Hematopoietic multipotent progenitor cell treated with erythropoietin and hydrocortisone succinate and interleukin-3 and kit ligand, for 8 days (in vitro differentiated cells): Measurements from ENCODE around the gene PCDH9.

ENCODE experiments used
- DNase-seq: peaks from one replicate; pipeline ENCODE4 v3.0.0-alpha.2; 2015

PCDH9 gene

DNA sequence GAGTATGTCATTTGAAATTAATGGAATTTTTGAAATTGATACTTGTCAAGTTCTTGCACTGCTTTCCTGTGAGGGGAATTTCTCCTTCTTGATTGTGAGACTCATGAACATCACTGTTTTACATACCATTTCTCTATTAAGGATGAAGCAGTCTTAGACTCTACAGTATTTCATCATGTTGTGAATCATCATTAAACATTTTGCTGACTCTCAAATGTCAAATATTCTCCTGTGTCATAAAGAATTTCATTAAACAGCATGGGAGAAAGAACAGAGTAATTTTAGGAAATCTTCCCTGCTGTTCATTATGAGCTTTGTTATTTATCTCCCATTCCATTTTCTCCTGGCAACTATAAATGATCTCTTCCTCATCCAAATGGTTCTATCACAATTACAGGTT, 729.0 kb downstream of the PCDH9 start:
- DNase-seq, result no peak

DNA sequence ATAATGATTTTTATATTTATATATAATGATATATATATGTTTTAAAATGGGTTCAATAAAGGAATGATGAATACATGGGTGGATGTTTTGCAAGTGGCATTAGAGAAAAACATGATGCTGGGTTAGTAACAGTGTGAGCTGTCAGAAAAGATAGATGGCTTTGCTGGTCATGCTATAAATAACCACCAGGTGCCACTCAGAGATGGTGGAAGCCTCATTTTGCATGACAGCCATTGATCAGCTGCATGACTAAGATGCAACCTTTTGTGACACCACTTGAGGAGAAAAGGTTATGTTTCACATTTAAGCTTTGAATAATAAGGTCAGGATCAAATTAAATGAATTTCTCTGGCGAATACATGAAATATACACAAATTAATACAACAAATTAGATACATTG, 737.7 kb downstream of the PCDH9 start:
- DNase-seq, result no peak

DNA sequence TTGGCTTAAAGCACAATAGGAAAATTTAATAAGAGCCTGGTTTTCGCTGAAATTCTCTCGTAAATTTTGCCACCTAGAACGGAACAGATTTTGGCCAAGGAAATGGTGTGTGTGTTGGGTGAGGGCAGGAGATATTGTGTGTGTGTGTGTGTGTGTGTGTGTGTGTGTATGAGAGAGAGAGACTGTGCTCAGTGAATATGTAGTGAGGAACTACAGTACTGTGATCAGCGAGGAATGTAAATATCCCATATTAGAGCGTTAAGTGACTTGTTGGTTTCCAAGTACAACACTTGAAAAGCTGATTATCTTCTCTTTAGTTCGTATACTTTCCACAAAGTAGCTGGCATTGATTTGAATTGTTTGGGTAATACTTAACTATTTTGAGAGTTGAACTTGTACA, 738.9 kb downstream of the PCDH9 start:
- no peak for DNase-seq

DNA sequence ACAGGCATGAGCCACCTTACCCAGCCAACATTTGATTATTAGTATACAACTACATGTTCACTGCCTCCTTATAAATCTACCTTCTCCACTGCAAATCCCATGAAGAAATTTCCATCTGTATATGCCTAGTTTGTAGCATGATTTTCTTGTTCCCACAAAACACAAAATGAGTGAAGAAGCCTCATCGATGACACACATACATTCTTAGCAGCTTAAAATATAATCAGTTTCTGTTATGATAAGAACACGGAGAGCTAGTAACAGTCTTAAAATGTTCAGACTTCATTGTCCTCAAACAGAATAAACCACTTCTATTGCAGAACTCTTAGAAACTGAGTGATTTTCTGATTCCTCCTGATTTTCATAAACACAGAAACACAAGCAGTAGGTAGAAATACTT, 740.5 kb downstream of the PCDH9 start:
- DNase-seq, result no peak

DNA sequence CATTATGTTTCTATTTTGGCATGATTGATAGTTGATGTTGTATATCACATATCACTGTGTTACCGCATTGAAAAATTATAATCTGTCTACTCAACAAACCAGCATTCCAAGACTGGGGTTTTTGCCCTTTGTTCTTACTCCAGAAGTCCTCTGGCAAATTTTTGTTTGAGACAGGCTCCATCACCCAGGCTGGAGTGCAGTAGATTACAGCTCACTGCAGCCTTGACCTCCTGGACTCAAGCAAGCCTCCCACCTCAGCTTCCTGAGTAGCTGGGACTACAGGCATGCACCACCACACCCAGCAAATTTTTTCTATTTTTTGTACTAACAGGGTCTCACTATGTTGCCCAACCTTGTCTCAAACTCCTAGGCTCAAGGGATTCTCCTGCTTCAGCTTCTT, 741.0 kb downstream of the PCDH9 start:
- DNase-seq, result no peak

DNA sequence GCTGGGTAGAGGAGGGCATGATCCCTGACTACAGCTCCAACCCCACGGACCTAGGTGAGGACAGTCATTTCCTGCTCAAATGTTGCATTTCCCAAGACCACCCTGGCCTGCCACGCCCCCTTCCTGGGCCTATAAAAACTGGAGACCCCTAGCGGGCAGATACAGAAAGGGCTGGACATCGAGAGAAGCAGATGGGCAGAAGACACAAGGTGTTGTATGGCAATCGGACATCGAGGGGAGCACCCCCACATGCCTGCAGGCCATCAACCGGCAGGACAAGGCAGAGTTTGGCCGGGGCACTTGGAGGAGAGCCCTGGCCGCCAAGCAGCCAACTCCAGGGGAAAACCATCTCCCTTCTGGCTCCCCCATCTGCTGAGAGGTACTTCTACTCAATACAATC, 746.4 kb downstream of the PCDH9 start:
- no peak for DNase-seq

DNA sequence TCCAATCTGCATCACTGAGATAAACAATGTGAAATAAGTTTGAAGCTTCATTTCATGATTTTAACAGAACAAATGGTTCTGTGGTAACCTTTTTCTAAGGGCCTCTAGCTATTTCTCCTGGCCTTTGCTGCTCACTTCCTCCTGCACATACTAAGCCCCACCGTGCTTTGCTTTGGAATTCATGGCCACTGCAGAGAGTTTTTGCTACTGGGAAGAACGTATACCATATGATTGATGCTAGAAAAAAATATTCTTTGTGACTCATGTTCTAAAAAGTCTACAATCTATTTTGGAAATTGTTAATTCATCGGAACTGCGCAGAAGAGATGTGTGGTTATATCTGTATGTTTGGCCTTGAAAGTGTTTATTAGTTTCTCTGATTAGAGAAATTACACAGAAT, 747.3 kb downstream of the PCDH9 start:
- no peak for DNase-seq

DNA sequence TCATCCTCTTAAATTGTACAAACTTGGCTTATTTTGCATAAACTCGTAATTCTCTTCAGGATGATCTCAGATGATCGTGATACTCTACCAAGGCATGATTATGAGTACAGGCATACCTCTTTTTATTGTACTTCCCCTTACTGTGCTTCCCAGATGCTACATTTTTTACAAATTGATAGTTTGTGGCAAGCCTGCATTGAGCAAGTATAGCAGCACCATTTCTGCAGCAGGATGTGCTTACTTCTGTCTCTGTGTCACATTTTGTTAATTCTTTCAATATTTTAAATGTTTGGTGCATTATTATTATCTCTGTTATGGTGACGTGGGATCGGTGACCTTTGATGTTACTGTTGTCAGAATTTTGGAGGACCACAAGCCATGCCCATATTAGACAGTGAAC, 752.3 kb downstream of the PCDH9 start:
- DNase-seq, result no peak

DNA sequence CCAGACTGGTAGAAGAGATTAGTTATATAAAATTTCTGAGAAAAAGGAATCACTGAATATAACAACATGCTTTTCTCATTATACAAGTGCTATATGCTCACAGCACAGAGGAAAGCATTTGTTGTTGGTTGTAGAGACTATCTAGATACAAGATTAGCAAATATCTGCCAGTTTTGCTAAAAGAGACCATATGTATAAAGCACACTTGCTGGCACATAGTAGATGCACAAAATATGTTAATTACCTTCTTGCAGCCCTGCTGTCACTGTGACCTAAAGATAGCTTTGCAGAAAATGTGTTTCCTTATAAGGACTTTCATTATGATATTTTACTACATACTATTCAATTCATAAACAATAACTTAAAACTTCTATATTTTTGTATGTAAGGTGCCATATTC, 755.1 kb downstream of the PCDH9 start:
- no peak for DNase-seq

DNA sequence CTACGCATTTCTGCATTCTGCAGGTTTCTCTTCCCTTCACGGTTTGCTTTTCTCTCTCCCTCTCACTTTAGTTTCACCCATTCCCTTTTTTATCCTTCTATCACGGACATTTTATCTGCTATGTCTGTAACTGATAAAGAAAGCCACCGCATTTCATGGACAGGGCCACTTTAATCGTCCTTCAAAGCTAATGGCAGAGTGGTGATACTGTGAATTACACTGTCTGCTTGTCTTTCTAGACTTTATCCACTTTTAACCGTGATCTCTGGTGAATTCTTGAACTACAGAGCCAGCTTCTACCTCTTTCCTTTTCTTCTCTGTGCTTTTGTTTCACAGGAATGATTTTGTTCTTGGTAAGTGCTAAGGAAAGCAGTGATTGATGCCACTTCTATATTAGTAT, 760.4 kb downstream of the PCDH9 start:
- DNase-seq, result no peak

DNA sequence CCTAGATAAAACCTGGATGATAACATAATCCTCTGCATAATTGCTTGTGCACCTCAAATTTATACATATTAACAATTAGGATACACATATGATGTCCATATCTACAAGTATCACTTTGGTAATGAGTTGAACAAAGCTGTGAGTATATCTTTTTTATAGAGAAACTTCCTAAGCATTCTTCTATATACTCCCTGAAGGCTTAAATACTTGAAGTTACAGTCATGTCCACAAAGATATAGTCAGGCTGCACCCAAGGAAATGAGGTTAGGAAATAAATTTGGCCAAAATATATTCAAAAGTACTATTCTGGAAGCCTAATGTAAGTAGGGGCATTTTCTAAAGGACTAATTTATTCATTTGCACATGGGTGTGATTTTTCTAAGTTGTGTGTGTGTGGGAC, 761.5 kb downstream of the PCDH9 start:
- no peak for DNase-seq

DNA sequence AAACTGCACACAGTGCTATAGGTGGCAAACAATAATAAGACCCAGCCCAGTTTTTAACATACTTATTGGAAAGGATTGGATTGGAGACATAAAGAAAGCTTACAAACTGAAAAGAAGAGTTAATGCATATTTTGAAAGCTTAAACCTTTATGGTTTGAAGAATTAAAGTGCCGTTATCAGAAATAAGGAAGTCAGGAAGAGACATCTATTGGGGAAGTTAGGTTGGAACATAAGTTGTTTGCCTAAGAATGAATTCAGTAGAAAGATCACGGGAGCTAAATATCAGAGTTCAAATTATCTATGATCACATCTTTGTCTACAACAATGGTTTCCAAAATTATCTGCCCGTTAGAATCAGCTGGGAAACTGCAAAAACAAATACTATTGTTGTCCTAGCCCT, 767.9 kb downstream of the PCDH9 start:
- DNase-seq, result no peak

DNA sequence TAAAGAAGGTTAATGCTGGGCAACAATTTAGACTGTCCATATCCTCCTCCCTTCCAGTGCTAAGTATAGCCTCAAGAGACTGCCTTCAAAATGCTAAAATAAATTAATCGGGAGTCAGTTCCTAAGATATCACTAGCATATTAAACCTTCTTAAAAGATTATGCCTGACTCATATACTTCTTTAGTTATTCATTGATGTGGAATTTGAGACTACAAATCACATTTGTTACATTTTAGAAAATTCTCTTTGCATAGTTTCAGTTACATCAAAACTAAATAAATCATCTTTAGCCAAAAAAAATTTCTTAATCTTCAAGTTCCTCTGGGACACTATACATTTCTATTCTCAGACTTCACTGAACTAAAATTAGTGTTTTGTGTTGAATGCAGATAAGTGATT, 769.1 kb downstream of the PCDH9 start:
- no peak for DNase-seq

DNA sequence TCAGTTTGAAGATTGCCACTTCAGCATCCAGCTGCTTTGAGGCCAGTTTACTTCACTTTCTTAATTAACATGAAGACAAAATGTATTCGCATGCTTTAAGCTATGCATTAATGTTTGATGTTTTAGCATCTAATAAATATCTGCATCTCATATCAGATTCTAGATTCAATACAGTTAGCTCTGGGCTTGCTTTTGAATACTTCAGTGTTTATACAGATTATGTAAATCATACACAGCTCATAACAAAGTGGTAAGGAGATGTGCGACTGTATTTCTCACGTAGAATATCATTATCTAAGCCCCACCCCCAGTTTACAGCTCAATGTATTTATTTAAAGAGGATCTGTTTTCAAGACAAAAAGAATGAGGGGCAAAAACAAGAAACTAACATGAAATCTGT, 770.5 kb downstream of the PCDH9 start:
- no peak for DNase-seq

DNA sequence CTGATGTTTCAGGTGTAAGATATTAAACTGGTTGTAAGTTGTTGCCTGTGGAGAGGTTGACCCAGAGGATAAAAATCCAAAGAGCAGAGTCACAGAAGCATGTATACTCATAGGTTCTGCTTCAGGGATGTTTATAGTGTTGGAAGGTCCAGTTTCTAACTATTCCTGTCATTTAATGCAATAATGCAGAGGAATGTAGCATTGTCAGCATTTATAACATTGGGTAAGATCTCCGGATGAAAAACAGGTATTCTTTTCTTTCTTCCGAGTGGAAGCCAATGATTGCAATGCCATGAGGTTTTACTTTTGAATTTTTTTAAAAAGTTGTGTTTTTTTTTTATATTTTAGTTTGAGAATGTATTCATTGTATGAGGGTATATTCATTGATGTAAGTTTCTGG, 771.0 kb downstream of the PCDH9 start:
- no peak for DNase-seq

DNA sequence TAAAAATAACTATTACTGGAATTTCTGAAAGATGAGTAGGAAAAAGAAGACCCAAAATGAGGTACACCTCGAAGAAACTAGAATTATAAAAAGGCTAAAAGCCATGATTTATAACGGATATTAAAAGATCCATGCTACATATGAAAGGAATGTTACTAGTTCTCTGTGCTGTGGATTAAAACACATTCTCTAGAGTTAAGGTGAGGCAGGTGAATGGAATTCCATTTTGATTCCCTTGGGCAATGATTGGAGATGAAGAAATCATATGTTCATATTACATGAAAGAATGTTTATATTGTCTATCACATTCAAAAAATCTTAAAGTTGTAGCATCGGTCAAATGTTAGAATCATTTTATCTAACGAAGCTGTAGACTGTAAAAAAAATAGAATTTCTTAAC, 783.7 kb downstream of the PCDH9 start:
- no peak for DNase-seq

DNA sequence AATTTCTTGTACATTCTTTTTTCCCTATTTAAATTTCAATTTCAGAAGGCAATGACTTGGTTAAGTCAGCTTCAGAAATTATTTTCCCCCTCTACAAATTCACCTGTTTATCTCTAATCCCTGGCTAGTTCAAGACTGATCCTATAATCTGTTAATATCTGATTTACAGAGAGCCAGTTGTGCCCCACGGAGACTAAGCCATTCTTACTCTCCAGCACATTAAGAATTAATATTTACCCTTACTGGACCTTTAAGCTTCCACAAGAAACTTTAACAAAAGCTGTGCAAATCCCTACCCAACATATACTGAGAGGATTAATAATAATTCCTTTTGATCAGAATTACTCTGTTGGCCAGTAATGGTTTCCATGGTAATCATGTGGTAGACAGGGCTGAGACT, 786.2 kb downstream of the PCDH9 start:
- DNase-seq, result no peak

DNA sequence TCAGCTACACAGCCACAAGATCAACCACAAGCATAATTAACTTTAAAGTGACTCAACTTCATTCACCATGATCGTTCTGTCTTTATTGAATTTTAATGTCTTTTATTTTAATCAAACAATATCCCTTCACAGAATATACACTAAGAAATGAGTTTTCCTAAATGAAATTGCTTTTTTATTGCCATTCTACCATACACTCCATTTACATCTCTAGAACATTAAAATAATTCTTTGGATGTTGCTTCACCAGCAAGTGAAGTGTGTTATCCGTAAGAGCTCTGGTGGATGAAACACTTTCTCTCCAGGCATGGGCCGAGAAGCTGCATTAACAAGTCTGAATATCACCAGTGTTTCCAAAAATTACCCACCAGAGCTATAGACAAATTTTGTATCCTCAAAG, 789.2 kb downstream of the PCDH9 start:
- no peak for DNase-seq

DNA sequence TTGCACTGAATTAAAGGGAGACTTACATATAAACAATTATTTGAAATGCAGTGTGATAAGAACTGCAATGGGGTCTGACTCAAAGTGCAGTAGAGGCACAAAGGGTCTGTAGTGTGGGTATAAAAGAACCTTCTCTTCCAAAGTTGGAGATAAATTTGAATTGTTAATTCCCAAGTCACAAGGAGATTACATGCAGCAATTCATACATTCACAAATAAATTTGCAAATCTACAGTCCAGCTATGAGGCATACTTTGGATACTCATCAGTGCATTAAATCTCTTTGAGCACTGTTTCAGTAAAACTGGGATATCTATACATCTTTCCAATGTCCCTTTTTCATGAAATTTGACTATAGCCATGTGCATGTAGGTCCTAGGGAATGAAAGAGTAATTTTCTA, 799.4 kb downstream of the PCDH9 start:
- no peak for DNase-seq

DNA sequence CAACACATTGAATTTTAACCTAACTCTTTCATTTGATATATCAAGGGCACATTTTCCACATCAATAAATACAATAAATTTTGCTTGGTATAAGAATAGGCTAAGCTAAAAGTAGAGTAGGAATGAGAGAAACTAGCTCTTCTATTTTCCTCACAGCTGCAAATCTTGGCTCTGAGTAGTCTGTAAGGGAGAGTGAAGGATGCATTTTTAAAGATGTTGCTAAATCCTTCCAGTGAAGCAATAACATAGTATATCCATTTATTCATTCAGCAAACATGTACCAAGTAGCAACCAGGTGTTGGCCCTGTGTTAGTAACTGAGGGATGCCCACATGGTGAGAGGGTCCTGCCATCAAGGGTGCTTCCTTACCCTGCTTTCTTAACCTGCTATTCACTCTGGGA, 799.9 kb downstream of the PCDH9 start:
- no peak for DNase-seq

DNA sequence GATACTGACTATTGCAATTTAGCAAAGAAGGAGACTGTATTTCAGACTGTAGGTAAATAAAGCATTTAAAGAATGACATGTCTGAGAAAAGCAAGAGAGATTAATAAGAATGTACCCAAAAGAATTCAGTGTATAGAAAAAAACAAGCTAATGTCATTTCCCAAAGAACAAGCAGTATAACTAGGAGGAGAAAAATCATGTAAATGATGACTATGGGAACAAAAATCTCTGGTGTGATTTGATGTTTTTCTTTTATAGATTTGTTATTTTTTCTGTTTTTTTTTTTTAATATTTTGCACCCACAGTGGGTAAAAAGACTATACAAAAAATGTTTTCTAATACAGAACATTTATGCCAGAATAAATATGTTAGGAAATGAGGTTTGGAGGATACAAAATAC, 801.0 kb downstream of the PCDH9 start:
- DNase-seq, result no peak

DNA sequence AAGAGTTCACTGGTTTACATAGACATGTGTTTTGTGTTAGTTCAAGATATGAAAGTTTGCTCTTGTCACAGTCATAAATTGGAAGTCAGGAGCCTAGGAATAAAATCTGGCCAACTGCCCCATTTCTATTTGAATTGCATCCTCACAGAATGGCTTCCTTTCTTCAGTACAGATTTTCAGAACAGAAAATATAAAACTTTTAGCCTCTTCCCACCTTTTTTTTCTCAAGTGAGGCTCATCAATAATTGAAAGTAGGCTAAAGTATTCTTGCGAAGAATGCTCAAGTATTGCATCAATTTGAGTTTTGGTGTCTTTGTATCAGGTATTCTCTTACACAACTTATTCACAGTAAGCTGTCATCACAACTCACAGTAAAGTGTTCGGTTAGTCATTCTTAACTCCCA, 802.7 kb downstream of the PCDH9 start:
- DNase-seq, result no peak

DNA sequence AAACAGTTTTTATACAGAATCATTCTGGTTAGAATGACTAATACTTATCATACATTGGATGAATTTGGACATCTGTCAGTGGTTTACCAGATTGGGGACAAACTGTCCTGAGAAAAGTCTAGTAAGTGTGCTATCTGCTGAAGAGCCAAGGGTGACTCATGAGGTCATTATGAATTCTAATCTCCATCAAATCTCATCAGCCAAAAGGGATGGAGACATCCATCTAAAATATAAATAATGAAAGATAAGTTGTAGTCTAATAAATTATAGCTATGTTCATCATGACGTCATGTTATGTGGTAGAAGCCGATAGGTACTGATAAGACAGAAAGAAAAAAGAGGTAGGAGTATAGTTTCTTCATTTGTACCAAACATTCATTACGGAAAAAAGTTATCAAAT, 804.4 kb downstream of the PCDH9 start:
- DNase-seq, result no peak

DNA sequence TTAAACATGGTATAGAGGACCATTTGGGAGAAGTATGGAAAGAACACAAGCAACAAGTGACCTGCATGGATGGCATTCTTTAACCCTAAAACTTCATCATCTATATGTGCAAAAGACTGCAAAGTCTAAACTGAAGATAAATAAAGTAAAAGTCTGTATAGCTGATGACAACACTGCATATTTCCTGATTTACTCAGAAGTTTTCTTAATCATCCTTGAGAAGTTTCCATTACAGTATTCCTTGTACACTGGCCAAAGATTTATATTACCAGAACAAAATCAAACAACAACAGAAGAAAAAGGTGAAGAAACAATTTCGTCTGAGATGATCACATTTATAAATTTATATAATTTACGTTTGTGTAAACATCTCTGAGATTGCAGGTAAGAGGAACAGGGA, 805.7 kb downstream of the PCDH9 start:
- no peak for DNase-seq

DNA sequence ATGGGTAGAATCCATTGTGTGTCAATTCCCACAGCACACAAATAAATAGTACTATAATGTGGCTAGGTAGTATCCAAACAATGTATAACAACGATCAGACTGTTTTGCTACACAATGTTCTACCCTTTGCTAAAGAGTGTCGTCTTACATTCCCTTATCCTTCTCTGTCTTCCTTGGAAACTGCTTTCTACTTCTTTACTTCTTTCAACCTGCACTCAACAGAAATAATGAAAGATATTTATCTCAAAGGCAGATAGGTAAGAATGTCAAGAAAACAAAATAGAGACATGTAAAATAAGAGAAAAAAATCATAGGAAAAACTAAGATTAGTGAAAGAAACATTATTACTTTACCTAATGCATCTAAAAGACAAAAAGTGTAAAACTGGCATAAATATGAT, 814.7 kb downstream of the PCDH9 start:
- DNase-seq, result no peak

DNA sequence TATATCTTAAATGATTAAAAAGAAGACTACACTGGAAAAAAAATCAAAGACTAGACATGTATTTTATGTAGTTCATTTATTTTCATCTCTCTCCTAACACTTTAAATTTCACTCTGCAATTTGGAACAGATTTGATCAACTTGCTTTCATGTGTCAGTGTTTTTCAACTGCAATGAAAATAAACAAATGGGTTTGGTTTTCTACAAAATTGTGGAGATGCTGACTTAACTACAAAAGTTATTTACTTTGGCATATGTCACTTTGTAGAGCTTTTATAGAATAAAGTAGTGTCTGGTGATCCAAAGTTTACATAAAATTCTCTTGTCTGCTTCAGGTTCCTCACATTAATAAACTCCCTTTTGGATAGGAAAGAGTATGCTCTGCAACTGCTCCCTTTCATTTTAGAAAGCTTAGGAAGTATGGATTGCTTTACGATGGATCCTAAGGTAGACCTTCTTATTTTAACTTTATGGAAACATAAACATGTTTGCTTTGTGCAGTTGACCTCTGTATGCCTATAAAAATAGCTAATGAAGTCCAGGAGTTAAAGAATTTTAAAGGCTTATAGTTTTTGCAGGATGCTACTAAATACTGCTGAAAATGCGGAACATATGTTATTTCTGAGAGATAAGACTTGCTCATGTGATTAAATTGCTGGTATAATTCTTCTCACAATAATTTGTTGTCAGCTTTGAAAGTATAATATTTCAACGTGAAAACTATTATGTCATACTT, 815.9 kb downstream of the PCDH9 start:
- no peak for DNase-seq
